K562 (cell line): Measurements from ENCODE around the gene ISYNA1. TPM values are rescaled to one million over a fixed set of nuclear protein-coding genes. Genes with fewer than 3 reads are reported as not detected.
A peak's percentile ranks its signal among the peaks of the same experiment; 100 is the strongest.

Experiments
- ATAC-seq: fragments of 200-7000 bp; cut with Tn5 transposase; 3 replicates; pipeline ENCODE4 v1.9.1; 2020; ENCODE audit warnings: moderate library complexity
- BruUV-seq: library from RNA; stranded (reverse); fragments of 400-500 nt; replicated peaks from 2 replicates; lab custom pipeline; 2021; lab: Mats Ljungman, UMichigan
- CTCF ChIA-PET: fragments of 300-600 bp; formaldehyde crosslinking; extraction: SDS; loops from one replicate; lab custom pipeline; 2021; ENCODE audit warnings: low intra/inter-chr PET ratio; lab: Yijun Ruan, JAX
- POLR2A ChIA-PET: fragments of 300-600, 350-650 bp; sonication (Branson Sonifier 250); formaldehyde crosslinking; extraction: SDS; loops from one replicate; lab custom pipeline; 2021; ENCODE audit warnings: antibody characterized with exemption, inconsistent platforms; lab: Yijun Ruan, JAX
- DNase-seq, 4 experiments: peaks; one replicate each; pipeline versions ENCODE4 v3.0.0 to v3.0.0-alpha.2; 2011 to 2018; ENCODE audit warnings: low spot score in 3 of 4, mixed read lengths in 3 of 4; ENCODE audit errors: extremely low read depth in 1 of 4
- FAIRE-seq: peaks from 2 replicates; lab custom pipeline; 2011; peaks lifted over from hg19 to GRCh38; lab: Jason Lieb, UNC
- H2AFZ ChIP-seq: 2 replicates; pipeline ENCODE4 v1.6.0; 2011; ENCODE audit warnings: low read depth, low read length, control low read depth, inconsistent platforms
- H3K27ac ChIP-seq: fragments of 200-600 bp; 3 replicates; pipeline ENCODE4 v1.8.0; 2011; ENCODE audit warnings: low read depth, mild to moderate bottlenecking, control low read depth, inconsistent platforms, low read length, moderate library complexity, mixed read lengths; ENCODE audit errors: extremely low read depth
- H3K27me3 ChIP-seq, 2 experiments: fragments of 300-600 bp in 1 of 2; 2 replicates in 1 of 2; 3 replicates in 1 of 2; pipeline versions ENCODE4 v1.6.0 to v1.8.0; 2011; ENCODE audit warnings: inconsistent platforms in 2 of 2, low read length in 2 of 2, mild to moderate bottlenecking in 1 of 2, mixed read lengths in 1 of 2, moderate library complexity in 1 of 2; ENCODE audit not compliant: control insufficient read depth in 2 of 2, insufficient read depth in 2 of 2
- H3K36me3 ChIP-seq: fragments of 300-600 bp; 3 replicates; pipeline ENCODE4 v1.8.0; 2011; ENCODE audit warnings: mild to moderate bottlenecking, low read length, inconsistent platforms; ENCODE audit not compliant: control insufficient read depth, insufficient read depth
- H3K4me1 ChIP-seq, 2 experiments: fragments of 200-600 bp in 1 of 2; replicated peaks in 1 of 2; 2 replicates in 1 of 2; 3 replicates in 1 of 2; pipeline versions ENCODE4 v1.5.1 to v1.8.0; 2011; ENCODE audit warnings: inconsistent platforms in 2 of 2, low read length in 2 of 2, mild to moderate bottlenecking in 1 of 2, mixed read lengths in 1 of 2, moderate library complexity in 1 of 2; ENCODE audit not compliant: control insufficient read depth in 2 of 2, insufficient read depth in 2 of 2
- H3K4me2 ChIP-seq: 2 replicates; pipeline ENCODE4 v1.6.1; 2011; ENCODE audit warnings: low read length, control low read depth, inconsistent platforms, mixed read lengths; ENCODE audit not compliant: insufficient read depth
- H3K4me3 ChIP-seq: fragments of 200-600 bp; sonication (generic), shearing (Covaris generic); 2 replicates; pipeline ENCODE4 v1.5.1; 2016; ENCODE audit warnings: control low read depth, inconsistent platforms
- H3K79me2 ChIP-seq: fragments of 200-600 bp; 3 replicates; pipeline ENCODE4 v1.8.0; 2011; ENCODE audit warnings: low read length, inconsistent platforms; ENCODE audit not compliant: control insufficient read depth, insufficient read depth
- H3K9ac ChIP-seq, 2 experiments: 2 replicates each; pipeline versions ENCODE4 v1.6.0 to v1.6.1; 2011; ENCODE audit warnings: low read depth in 2 of 2, low read length in 2 of 2, control low read depth in 1 of 2, inconsistent platforms in 1 of 2, mild to moderate bottlenecking in 1 of 2, mixed read lengths in 1 of 2; ENCODE audit not compliant: insufficient read depth in 1 of 2
- H3K9me1 ChIP-seq: one replicate; pipeline ENCODE4 v1.6.0; 2011; ENCODE audit warnings: inconsistent platforms, mild to moderate bottlenecking, low read length, moderate library complexity; ENCODE audit not compliant: control insufficient read depth, insufficient read depth
- H3K9me3 ChIP-seq: replicated peaks from 2 replicates; pipeline ENCODE4 v1.5.1; 2011; ENCODE audit warnings: low read depth, low read length, inconsistent platforms; ENCODE audit not compliant: control insufficient read depth, insufficient read depth
- H4K20me1 ChIP-seq: replicated peaks from 2 replicates; pipeline ENCODE4 v1.6.1; 2011; ENCODE audit warnings: low read length, inconsistent platforms, mixed read lengths; ENCODE audit not compliant: control insufficient read depth, insufficient read depth
- ERF ChIP-seq: fragments of 450-650 bp; formaldehyde crosslinking; IDR thresholded peaks from 2 replicates; pipeline ENCODE4 v1.4.0; 2020; ENCODE audit warnings: mild to moderate bottlenecking, mixed read lengths
- FOXO4 ChIP-seq: fragments of 450-650 bp; formaldehyde crosslinking; IDR thresholded peaks from 2 replicates; pipeline ENCODE4 v1.4.0; 2020; ENCODE audit warnings: mild to moderate bottlenecking, moderate library complexity
- SIRT6 ChIP-seq: IDR thresholded peaks from one replicate; pipeline ENCODE4 v1.6.1; 2012; ENCODE audit warnings: low read depth, mild to moderate bottlenecking, control low read depth, inconsistent platforms, low read length, moderate library complexity
- SMARCE1 ChIP-seq: fragments of 450-650 bp; IDR thresholded peaks from 2 replicates; pipeline ENCODE4 v1.7.1; 2016; ENCODE audit warnings: mild to moderate bottlenecking
- ZMIZ1 ChIP-seq, 2 experiments: fragments of 150-350 bp in 1 of 2; IDR thresholded peaks; 2 replicates each; pipeline ENCODE4 v1.6.1; 2012 to 2016; ENCODE audit warnings: low read depth in 2 of 2, low read length in 2 of 2, mild to moderate bottlenecking in 1 of 2, moderate library complexity in 1 of 2
- ZNF146 ChIP-seq: IDR thresholded peaks from one replicate; pipeline ENCODE4 v1.6.1; 2018; ENCODE audit warnings: missing compliant biosample characterization; ENCODE audit not compliant: unreplicated experiment
- ZNF24 ChIP-seq: fragments of 450-650 bp; IDR thresholded peaks from 2 replicates; pipeline ENCODE4 v1.6.1; 2016
- ZNF830 ChIP-seq: fragments of 250-450 bp; sonication (Bioruptor Pico); IDR thresholded peaks from 2 replicates; pipeline ENCODE4 v1.5.0; 2021; ENCODE audit warnings: mild to moderate bottlenecking
- ZZZ3 ChIP-seq: fragments of 450-650 bp; IDR thresholded peaks from 2 replicates; pipeline ENCODE4 v1.6.1; 2016; ENCODE audit warnings: antibody characterized with exemption, mild to moderate bottlenecking, moderate library complexity
- WGBS: fragments of 100-300 bp; shearing (Covaris generic); methylation state at CpG from one replicate; pipeline ENCODE4 v1.1.6; 2016; ENCODE audit warnings: low coverage, mixed read lengths; ENCODE audit not compliant: insufficient coverage; ENCODE audit errors: missing lambda C conversion rate; 5-methylcytosine and 5-hydroxymethylcytosine counted together
- in situ Hi-C: fragments of 300-500 bp; cut with MboI; formaldehyde crosslinking; loops from 4 replicates; pipeline ENCODE4 v1.15.0; 2018; ENCODE audit warnings: inconsistent platforms, mixed read lengths
- intact Hi-C: fragments of 100-400 bp; cut with micrococcal nuclease; formaldehyde crosslinking; loops from 2 replicates; pipeline ENCODE4 v1.14.2; 2022
- polyA plus RNA-seq, 8 experiments: library from polyadenylated mRNA; depleted of rRNA in 4 of 8; stranded (reverse) in 5 of 8; unstranded in 3 of 8; fragments of >200 nt; fragmentation: Nextera tagmentation in 2 of 8; fragmentation: Illumina TruSeq in 1 of 8; extraction: Ambion mirVana in 2 of 8; extraction: Trizol in 1 of 8; gene quantifications; 2 replicates each; pipeline versions ENCODE4 v1.2.1 to v1.2.3, GENCODE V29; 2011 to 2014; ENCODE audit warnings: inconsistent platforms in 1 of 8, missing spikeins in 1 of 8
- total RNA-seq, 7 experiments: library from RNA; depleted of rRNA in 6 of 7; stranded (reverse); fragments of >200 nt in 6 of 7; fragmentation: Illumina TruSeq in 2 of 7; extraction: Trizol in 2 of 7; gene quantifications; 2 replicates each; pipeline versions ENCODE4 v1.2.1 to v1.2.3, GENCODE V29; 2011 to 2021; ENCODE audit warnings: low replicate concordance in 1 of 7

ISYNA1 gene
- total and polyA plus RNA-seq, 9 of the 15 experiments (the other 6 are each of a cell fraction or from before 2014, with no cell fraction given) = 21.8 to 460 (median 93.2) TPM

- TF ChIP-seq ZMIZ1 (IDR thresholded peaks at IDR 0.05; ENCODE audit: low read depth in 2 of 2, low read length in 2 of 2) (no peak), SIRT6 (no peak)
Observed at GRCh38 chr19:18477042-18477779, 39.3 kb upstream of the ISYNA1 start (continued).

- Histone ChIP-seq H3K9me1 (peaks cover 3% of the 10 kb centered on the region), H3K36me3 (peaks cover 11% of the 10 kb centered on the region; the same call in 2 of the 3 replicates), H4K20me1 (peaks cover 38% of the 10 kb centered on the region), H3K79me2 (peaks cover 80% of the 10 kb centered on the region), H3K9me3 (no peaks in the 10 kb centered on the region), H3K4me3 (no peak overlapping the region), H3K27ac (no peak overlapping the region), H3K27me3 (no peaks in the 10 kb centered on the region), H3K4me2 (no peak overlapping the region), H3K9ac (peak overlapping the region in 1 of 2 experiments; percentile 84; a peak in 1 of 4 replicates), H3K4me1 (peaks cover 37 to 59% of the 10 kb centered on the region in 2 experiments), H2AFZ (no peak overlapping the region)
- FAIRE-seq (no peak), ATAC-seq (no peak), DNase-seq (no peak)
- TF ChIP-seq ZNF830 (CRISPR knock-in tag) = no peak
- no peak for TF ChIP-seq ZNF146 (CRISPR knock-in tag)
- TF ChIP-seq ZNF24 = no peak
- no peak for TF ChIP-seq ZZZ3
- TF ChIP-seq FOXO4 (CRISPR knock-in tag) = no peak
- no peak for TF ChIP-seq SMARCE1
- TF ChIP-seq ERF (CRISPR knock-in tag) = no peak
- in situ Hi-C loops = no loop called here
- BruUV-seq = no TSS peak
- POLR2A ChIA-PET = interaction anchor here (0.8 to 0.9 kb wide), 2 partner anchors 9 to 42 kb away, joined by 3 read pairs; no protein-coding TSS in a partner anchor
- intact Hi-C loops = loop anchor here (5.0 kb wide), 1 partner anchor 116 kb away; no protein-coding TSS in a partner anchor
- WGBS = 86% methylated on average over 14 of the region's 14 CpGs
- CTCF ChIA-PET = no interaction called here
Observed at GRCh38 chr19:18476507-18477041, 38.6 kb upstream of the ISYNA1 start.
